ENCODE measurements around the gene ASB17.
"Not testable (repeated sequence)": the region's sequence is repeated elsewhere in the genome, so short reads cannot be mapped to it uniquely, and the experiment has no call there.

Gene ASB17

GRCh38 chr1:75932304-75932703 is at the start of gene ASB17:
TSS of gene ASB17 (minus strand) at chr1:75932404. CDS start at chr1:75932291, 113 bp downstream.
- no peak for DNase-seq

- DNase-seq: no peak
Measured at GRCh38 chr1:75980972-75981897, 49.0 kb upstream of the ASB17 start.

- DNase-seq: no peak
Measured at GRCh38 chr1:75970631-75971030, 38.4 kb upstream of the ASB17 start.

- no peak for DNase-seq
Measured at GRCh38 chr1:75969550-75969949, 37.3 kb upstream of the ASB17 start.

GRCh38 chr1:75967719-75968118 is 35.5 kb upstream of the ASB17 start:
- DNase-seq: no peak

GRCh38 chr1:75964760-75965408 is 32.7 kb upstream of the ASB17 start:
- DNase-seq: no peak

- not testable (repeated sequence) for DNase-seq
Measured at GRCh38 chr1:75964110-75964759, 32.0 kb upstream of the ASB17 start.

- no peak for DNase-seq
Measured at GRCh38 chr1:75954586-75954985, 22.4 kb upstream of the ASB17 start.

GRCh38 chr1:75953461-75953860 is 21.3 kb upstream of the ASB17 start:
- no peak for DNase-seq

- DNase-seq: no peak
Measured at GRCh38 chr1:75952016-75952415, 19.8 kb upstream of the ASB17 start.

GRCh38 chr1:75950176-75950575 is 18.0 kb upstream of the ASB17 start:
- no peak for DNase-seq

- DNase-seq: peak in 3 of 51 donors; percentile 0 to 2 (median 1)
Measured at GRCh38 chr1:75943037-75943436, 10.8 kb upstream of the ASB17 start.

GRCh38 chr1:75937034-75937433 is 4.8 kb upstream of the ASB17 start:
- DNase-seq: no peak

GRCh38 chr1:75922698-75923097 is 9.5 kb downstream of the ASB17 start:
- DNase-seq: no peak

- DNase-seq: no peak
Measured at GRCh38 chr1:75916834-75917233, 15.4 kb downstream of the ASB17 start.

GRCh38 chr1:75908717-75909152 is 23.5 kb downstream of the ASB17 start:
- peak in 1 of 51 donors; percentile 4 for DNase-seq

GRCh38 chr1:75901371-75901770 is 30.8 kb downstream of the ASB17 start:
- no peak for DNase-seq

GRCh38 chr1:75884437-75884836 is 47.8 kb downstream of the ASB17 start:
- no peak for DNase-seq

- DNase-seq: no peak
Measured at GRCh38 chr1:75879985-75880384, 52.2 kb downstream of the ASB17 start.

- no peak for DNase-seq
Measured at GRCh38 chr1:75870951-75871350, 61.3 kb downstream of the ASB17 start.

All from hypothalamus (tissue), 51 donors.